BE2C (cell line): Measurements from ENCODE around the gene ESRRA.

ENCODE experiments used
- DNase-seq: peaks from one replicate; pipeline ENCODE4 v3.0.0-alpha.2; 2020
- H3K27me3 ChIP-seq: fragments of 250-450 bp; sonication (Bioruptor Pico); 2 replicates; pipeline ENCODE4 v1.5.1; 2020; ENCODE audit warnings: mild to moderate bottlenecking
- H3K36me3 ChIP-seq: fragments of 250-450 bp; sonication (Bioruptor Pico); 2 replicates; pipeline ENCODE4 v1.5.1; 2020; ENCODE audit warnings: mild to moderate bottlenecking
- H3K4me1 ChIP-seq: fragments of 250-450 bp; sonication (Bioruptor Pico); 2 replicates; pipeline ENCODE4 v1.5.1; 2020
- H3K4me3 ChIP-seq: 2 replicates; pipeline ENCODE4 v1.5.1; 2011; ENCODE audit warnings: low read depth, low read length
- H3K9me3 ChIP-seq: fragments of 250-450 bp; sonication (Bioruptor Pico); 2 replicates; pipeline ENCODE4 v1.5.1; 2020
- TF ChIP-seq, protein P1 (sequence below): IDR thresholded peaks from 2 replicates; pipeline ENCODE4 v1.5.1; 2012; ENCODE audit warnings: mild to moderate bottlenecking, low read depth, low read length

The ESRRA gene

DNA sequence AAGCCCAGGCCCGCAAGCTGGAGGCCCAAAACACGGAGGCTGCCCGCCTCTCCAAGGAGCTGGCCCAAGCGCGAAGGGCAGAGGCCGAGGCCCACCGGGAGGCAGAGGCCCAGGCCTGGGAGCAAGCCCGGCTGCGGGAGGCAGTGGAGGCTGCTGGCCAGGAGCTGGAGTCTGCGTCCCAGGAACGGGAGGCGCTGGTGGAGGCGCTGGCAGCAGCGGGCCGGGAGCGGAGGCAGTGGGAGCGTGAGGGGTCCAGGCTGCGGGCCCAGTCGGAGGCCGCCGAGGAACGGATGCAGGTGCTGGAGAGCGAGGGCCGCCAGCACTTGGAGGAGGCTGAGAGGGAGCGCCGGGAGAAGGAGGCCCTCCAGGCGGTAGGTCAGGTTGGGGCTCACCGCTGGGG is 39.5 kb downstream of the ESRRA start:
- Histone ChIP-seq H3K27me3 (no peaks in the 10 kb centered on the region), H3K4me1 (no peaks in the 10 kb centered on the region), H3K9me3 (no peaks in the 10 kb centered on the region), H3K4me3 (no peak overlapping the region), H3K36me3 (no peaks in the 10 kb centered on the region)
- TF ChIP-seq, protein P1, sequence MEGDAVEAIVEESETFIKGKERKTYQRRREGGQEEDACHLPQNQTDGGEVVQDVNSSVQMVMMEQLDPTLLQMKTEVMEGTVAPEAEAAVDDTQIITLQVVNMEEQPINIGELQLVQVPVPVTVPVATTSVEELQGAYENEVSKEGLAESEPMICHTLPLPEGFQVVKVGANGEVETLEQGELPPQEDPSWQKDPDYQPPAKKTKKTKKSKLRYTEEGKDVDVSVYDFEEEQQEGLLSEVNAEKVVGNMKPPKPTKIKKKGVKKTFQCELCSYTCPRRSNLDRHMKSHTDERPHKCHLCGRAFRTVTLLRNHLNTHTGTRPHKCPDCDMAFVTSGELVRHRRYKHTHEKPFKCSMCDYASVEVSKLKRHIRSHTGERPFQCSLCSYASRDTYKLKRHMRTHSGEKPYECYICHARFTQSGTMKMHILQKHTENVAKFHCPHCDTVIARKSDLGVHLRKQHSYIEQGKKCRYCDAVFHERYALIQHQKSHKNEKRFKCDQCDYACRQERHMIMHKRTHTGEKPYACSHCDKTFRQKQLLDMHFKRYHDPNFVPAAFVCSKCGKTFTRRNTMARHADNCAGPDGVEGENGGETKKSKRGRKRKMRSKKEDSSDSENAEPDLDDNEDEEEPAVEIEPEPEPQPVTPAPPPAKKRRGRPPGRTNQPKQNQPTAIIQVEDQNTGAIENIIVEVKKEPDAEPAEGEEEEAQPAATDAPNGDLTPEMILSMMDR = no peak
- no peak for DNase-seq

DNA sequence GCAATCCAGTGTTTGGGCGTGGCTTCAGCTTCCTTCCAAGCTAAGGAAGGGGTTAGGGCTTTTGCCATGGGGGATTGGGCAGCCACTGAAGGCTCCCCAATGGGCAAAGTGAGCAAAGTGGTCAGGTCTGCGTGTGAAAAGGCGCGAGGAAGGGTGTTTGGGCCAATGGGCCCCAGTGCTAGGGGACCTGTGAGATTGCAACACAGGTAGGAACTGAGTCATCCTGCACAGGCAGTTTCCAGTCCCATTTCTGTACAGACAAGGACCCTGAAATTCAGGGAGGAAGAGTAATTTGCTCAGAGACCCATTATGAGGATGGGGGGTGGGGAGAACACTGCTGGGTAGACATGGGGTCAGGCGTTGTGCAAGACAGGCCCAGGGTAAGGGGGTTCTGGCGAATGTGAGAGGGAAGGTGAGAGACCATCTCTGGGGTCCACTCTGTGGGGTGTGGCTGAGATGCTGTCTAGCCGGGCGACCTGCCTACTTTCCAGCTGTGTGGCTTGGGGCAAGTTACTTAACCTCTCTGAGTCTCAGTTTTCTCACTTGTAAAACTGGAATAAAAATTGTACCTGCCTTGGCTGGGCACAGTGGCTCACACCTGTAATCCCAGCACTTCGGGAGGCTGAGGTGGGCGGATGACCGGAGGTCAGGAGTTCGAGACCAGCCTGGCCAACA is 42.0 kb downstream of the ESRRA start:
- no peak for DNase-seq
- Histone ChIP-seq H3K27me3 (no peaks in the 10 kb centered on the region), H3K4me3 (no peak overlapping the region), H3K36me3 (no peaks in the 10 kb centered on the region), H3K4me1 (no peaks in the 10 kb centered on the region), H3K9me3 (no peaks in the 10 kb centered on the region)
- TF ChIP-seq, protein P1 = no peak

DNA sequence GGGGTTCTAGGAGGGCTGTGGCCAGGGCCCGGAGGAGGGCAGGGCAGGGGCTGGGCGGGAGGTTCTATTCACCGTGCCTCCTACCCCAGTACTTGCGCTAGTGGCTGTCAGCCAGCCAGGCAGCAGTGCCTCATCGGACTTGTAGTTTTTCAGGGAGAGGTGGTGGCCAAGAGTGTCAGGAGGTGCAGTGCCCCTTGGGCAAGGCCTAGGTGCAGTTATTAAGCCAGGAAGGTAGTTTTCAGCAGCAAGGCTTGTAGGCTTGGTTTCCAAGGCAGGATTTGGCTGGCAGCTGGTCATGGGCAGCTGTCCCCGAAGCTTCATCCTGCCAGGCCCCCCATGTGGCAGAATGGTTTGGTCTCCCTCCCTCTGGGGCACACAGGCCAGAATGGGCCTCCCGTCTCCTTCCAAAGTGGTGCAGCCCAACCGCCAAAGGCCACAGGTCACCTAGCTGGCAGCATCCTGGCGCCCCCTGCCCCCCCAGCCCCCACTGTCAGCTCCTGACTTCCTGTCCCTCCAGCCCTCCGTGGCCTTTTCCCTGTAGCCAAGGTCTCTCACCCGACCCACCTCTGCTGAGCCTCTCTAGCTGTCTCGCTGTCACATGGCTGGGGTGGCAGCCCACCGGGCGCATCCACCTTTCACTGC is 43.2 kb downstream of the ESRRA start:
- no peaks in the 10 kb centered on the region for H3K9me3 ChIP-seq
- peak; percentile 3 for DNase-seq
- H3K4me1 ChIP-seq = no peaks in the 10 kb centered on the region
- TF ChIP-seq, protein P1 = no peak
- no peaks in the 10 kb centered on the region for H3K27me3 ChIP-seq
- no peaks in the 10 kb centered on the region for H3K36me3 ChIP-seq
- H3K4me3 ChIP-seq = no peak overlapping the region

DNA sequence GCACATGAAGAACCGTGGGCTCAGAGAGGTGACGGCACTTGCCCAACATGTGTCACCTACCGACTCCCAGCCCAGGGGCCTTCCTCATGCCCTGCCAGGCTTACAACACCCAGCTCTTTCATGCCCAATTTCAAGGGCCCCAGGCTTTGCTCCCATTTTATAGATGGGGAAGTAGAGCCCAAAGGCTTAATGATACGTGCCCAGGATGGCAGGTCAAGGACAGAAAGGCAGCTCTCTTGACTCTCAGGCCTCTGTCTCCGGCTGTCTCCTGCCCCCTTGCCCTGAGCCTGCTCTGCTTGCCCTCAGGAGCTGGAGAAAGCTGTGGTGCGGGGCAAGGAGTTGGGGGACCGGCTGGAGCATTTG is 43.7 kb downstream of the ESRRA start:
- Histone ChIP-seq H3K4me3 (no peak overlapping the region), H3K4me1 (no peaks in the 10 kb centered on the region), H3K9me3 (no peaks in the 10 kb centered on the region), H3K27me3 (no peaks in the 10 kb centered on the region), H3K36me3 (no peaks in the 10 kb centered on the region)
- TF ChIP-seq, protein P1 = no peak
- DNase-seq = no peak

DNA sequence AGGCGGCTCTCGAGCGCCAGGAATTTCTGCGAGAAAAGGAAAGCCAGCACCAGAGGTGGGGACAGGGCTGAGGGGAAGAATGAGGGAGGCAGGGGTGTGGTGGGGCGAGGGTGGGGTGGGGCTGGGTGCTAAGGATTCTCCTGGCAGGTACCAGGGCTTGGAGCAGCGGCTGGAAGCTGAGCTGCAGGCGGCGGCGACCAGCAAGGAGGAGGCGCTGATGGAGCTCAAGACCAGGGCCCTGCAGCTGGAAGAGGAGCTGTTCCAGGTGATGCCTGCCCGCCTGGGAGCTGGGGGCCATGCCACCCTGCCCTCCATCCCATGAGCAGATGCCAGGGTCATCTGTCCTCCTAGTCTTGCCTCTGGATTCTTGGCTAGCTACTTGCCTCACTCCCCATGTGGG is 44.1 kb downstream of the ESRRA start:
- TF ChIP-seq, protein P1 = no peak
- no peak overlapping the region for H3K4me3 ChIP-seq
- no peak for DNase-seq

DNA sequence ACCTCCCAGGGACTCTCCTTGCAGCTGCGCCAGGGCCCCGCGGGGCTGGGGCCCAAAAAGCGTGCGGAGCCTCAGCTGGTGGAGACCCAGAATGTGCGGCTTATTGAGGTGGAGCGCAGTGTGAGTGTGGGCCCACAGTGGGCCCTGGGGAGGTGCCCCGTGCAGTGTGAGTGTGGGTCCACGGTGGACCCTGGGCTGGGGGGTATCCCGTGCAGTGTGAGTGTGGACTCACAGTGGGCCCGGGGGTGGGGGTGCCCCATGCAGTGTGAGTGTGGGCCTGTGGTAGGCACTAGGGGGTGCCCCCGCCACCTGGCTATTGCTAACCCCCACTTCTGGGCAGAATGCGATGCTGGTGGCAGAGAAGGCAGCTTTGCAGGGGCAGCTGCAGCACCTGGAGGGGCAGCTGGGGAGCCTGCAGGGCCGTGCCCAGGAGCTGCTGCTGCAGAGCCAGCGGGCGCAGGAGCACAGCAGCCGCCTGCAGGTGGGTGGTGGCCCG is 45.9 kb downstream of the ESRRA start:
- no peak for DNase-seq
- H3K4me3 ChIP-seq = no peak overlapping the region
- no peaks in the 10 kb centered on the region for H3K27me3 ChIP-seq
- no peaks in the 10 kb centered on the region for H3K36me3 ChIP-seq
- H3K9me3 ChIP-seq = no peaks in the 10 kb centered on the region
- TF ChIP-seq, protein P1 = no peak
- H3K4me1 ChIP-seq = no peaks in the 10 kb centered on the region

More for the DNA sequence above, 44.1 kb downstream of the ESRRA start:
- H3K9me3 ChIP-seq = no peaks in the 10 kb centered on the region
- H3K4me1 ChIP-seq = no peaks in the 10 kb centered on the region
- no peaks in the 10 kb centered on the region for H3K27me3 ChIP-seq
- no peaks in the 10 kb centered on the region for H3K36me3 ChIP-seq
